Measurements from ENCODE around the gene P2RX1.

P2RX1 gene

GRCh38 chr17:3867106-3867505, 49.2 kb downstream of the P2RX1 start:
- ATAC-seq, result no peak
- TF ChIP-seq TCF4 (CRISPR knock-in tag; IDR thresholded peaks at IDR 0.05; ENCODE audit: borderline replicate concordance) (no peak), ESRRG (CRISPR knock-in tag; IDR thresholded peaks at IDR 0.05) (no peak), ARNTL (CRISPR knock-in tag; IDR thresholded peaks at IDR 0.05; ENCODE audit: borderline replicate concordance, low read depth) (no peak), ZC3H10 (CRISPR knock-in tag; IDR thresholded peaks at IDR 0.05) (no peak), CSDC2 (CRISPR knock-in tag; IDR thresholded peaks at IDR 0.05) (no peak), PPARA (CRISPR knock-in tag; IDR thresholded peaks at IDR 0.05; ENCODE audit: borderline replicate concordance) (no peak), POU6F1 (CRISPR knock-in tag; IDR thresholded peaks at IDR 0.05; ENCODE audit: borderline replicate concordance, low read depth) (no peak)
- TF ChIP-seq, protein P1, sequence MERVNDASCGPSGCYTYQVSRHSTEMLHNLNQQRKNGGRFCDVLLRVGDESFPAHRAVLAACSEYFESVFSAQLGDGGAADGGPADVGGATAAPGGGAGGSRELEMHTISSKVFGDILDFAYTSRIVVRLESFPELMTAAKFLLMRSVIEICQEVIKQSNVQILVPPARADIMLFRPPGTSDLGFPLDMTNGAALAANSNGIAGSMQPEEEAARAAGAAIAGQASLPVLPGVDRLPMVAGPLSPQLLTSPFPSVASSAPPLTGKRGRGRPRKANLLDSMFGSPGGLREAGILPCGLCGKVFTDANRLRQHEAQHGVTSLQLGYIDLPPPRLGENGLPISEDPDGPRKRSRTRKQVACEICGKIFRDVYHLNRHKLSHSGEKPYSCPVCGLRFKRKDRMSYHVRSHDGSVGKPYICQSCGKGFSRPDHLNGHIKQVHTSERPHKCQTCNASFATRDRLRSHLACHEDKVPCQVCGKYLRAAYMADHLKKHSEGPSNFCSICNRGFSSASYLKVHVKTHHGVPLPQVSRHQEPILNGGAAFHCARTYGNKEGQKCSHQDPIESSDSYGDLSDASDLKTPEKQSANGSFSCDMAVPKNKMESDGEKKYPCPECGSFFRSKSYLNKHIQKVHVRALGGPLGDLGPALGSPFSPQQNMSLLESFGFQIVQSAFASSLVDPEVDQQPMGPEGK (CRISPR knock-in tag; IDR thresholded peaks at IDR 0.05; ENCODE audit: borderline replicate concordance), result no peak

GRCh38 chr17:3866276-3866675, 50.0 kb downstream of the P2RX1 start:
- no peak for ATAC-seq
- TF ChIP-seq, protein P2, sequence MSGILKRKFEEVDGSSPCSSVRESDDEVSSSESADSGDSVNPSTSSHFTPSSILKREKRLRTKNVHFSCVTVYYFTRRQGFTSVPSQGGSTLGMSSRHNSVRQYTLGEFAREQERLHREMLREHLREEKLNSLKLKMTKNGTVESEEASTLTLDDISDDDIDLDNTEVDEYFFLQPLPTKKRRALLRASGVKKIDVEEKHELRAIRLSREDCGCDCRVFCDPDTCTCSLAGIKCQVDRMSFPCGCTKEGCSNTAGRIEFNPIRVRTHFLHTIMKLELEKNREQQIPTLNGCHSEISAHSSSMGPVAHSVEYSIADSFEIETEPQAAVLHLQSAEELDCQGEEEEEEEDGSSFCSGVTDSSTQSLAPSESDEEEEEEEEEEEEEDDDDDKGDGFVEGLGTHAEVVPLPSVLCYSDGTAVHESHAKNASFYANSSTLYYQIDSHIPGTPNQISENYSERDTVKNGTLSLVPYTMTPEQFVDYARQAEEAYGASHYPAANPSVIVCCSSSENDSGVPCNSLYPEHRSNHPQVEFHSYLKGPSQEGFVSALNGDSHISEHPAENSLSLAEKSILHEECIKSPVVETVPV (CRISPR knock-in tag; IDR thresholded peaks at IDR 0.05), result no peak
- TF ChIP-seq OSR1 (CRISPR knock-in tag; IDR thresholded peaks at IDR 0.05) (no peak), ZNF70 (CRISPR knock-in tag; IDR thresholded peaks at IDR 0.05) (no peak), CSDC2 (CRISPR knock-in tag; IDR thresholded peaks at IDR 0.05) (no peak)

DNA sequence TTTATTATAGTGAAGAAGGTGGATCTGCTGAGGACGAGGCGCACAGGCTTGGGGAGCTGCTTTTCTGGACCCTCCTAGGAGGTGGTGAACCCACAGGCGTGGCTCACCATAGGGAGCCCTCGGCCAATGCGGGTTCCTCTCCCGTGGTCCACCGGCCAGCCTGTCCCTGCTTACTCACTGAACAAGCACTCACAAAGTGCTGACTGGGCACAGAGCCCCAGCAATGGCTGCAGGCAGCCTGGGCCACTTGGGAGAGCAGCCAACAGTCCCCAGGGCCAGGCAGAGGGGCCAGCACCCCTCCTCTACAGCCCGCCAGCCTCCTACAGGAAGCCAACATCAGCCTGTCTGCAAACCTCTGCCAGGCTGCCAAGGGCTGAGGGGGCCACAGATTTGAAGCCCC, 51.1 kb downstream of the P2RX1 start:
- TF ChIP-seq SNAI2 (CRISPR knock-in tag; IDR thresholded peaks at IDR 0.05) (no peak), POU6F1 (CRISPR knock-in tag; IDR thresholded peaks at IDR 0.05; ENCODE audit: borderline replicate concordance, low read depth) (no peak), ZNF70 (CRISPR knock-in tag; IDR thresholded peaks at IDR 0.05) (no peak), ZC3H10 (CRISPR knock-in tag; IDR thresholded peaks at IDR 0.05) (no peak), BACH2 (CRISPR knock-in tag; IDR thresholded peaks at IDR 0.05; ENCODE audit: borderline replicate concordance) (no peak), ESRRG (CRISPR knock-in tag; IDR thresholded peaks at IDR 0.05) (no peak), ZNF565 (CRISPR knock-in tag; conservative IDR thresholded peaks at IDR 0.05; ENCODE audit: low read depth) (no peak), TCF4 (CRISPR knock-in tag; IDR thresholded peaks at IDR 0.05; ENCODE audit: borderline replicate concordance) (no peak), ZFP30 (CRISPR knock-in tag; IDR thresholded peaks at IDR 0.05) (no peak), RARB (CRISPR knock-in tag; IDR thresholded peaks at IDR 0.05) (no peak), ARNTL (CRISPR knock-in tag; IDR thresholded peaks at IDR 0.05; ENCODE audit: borderline replicate concordance, low read depth) (no peak), GLIS3 (CRISPR knock-in tag; IDR thresholded peaks at IDR 0.05) (no peak), ISL1 (CRISPR knock-in tag; IDR thresholded peaks at IDR 0.05) (no peak), PPARA (CRISPR knock-in tag; IDR thresholded peaks at IDR 0.05; ENCODE audit: borderline replicate concordance) (no peak), CSDC2 (CRISPR knock-in tag; IDR thresholded peaks at IDR 0.05) (no peak), ZNF8 (CRISPR knock-in tag; IDR thresholded peaks at IDR 0.05) (no peak)
- TF ChIP-seq, protein P3, sequence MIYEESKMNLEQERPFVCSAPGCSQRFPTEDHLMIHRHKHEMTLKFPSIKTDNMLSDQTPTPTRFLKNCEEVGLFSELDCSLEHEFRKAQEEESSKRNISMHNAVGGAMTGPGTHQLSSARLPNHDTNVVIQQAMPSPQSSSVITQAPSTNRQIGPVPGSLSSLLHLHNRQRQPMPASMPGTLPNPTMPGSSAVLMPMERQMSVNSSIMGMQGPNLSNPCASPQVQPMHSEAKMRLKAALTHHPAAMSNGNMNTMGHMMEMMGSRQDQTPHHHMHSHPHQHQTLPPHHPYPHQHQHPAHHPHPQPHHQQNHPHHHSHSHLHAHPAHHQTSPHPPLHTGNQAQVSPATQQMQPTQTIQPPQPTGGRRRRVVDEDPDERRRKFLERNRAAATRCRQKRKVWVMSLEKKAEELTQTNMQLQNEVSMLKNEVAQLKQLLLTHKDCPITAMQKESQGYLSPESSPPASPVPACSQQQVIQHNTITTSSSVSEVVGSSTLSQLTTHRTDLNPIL (CRISPR knock-in tag; IDR thresholded peaks at IDR 0.05; ENCODE audit: low read depth), result no peak
- TF ChIP-seq, protein P2 (CRISPR knock-in tag; IDR thresholded peaks at IDR 0.05), result no peak
- TF ChIP-seq, protein P1 (CRISPR knock-in tag; IDR thresholded peaks at IDR 0.05; ENCODE audit: borderline replicate concordance), result no peak
- TF ChIP-seq, protein P4, sequence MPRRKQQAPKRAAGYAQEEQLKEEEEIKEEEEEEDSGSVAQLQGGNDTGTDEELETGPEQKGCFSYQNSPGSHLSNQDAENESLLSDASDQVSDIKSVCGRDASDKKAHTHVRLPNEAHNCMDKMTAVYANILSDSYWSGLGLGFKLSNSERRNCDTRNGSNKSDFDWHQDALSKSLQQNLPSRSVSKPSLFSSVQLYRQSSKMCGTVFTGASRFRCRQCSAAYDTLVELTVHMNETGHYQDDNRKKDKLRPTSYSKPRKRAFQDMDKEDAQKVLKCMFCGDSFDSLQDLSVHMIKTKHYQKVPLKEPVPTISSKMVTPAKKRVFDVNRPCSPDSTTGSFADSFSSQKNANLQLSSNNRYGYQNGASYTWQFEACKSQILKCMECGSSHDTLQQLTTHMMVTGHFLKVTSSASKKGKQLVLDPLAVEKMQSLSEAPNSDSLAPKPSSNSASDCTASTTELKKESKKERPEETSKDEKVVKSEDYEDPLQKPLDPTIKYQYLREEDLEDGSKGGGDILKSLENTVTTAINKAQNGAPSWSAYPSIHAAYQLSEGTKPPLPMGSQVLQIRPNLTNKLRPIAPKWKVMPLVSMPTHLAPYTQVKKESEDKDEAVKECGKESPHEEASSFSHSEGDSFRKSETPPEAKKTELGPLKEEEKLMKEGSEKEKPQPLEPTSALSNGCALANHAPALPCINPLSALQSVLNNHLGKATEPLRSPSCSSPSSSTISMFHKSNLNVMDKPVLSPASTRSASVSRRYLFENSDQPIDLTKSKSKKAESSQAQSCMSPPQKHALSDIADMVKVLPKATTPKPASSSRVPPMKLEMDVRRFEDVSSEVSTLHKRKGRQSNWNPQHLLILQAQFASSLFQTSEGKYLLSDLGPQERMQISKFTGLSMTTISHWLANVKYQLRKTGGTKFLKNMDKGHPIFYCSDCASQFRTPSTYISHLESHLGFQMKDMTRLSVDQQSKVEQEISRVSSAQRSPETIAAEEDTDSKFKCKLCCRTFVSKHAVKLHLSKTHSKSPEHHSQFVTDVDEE (CRISPR knock-in tag; IDR thresholded peaks at IDR 0.05), result no peak
- peak; percentile 86 for ATAC-seq

Data from SK-N-SH treated with all-trans-retinoic acid at 6 μM for 48 hours (cell line).